ENCODE results near the gene FNDC11.

FNDC11 gene

GRCh38 chr20:63602321-63602720 lies 48.4 kb downstream of the FNDC11 start:
- TF ChIP-seq CTCF (IDR thresholded peaks at IDR 0.05; ENCODE audit: unreplicated experiment in 3 of 3): no peak
- Mint-ChIP-seq H3K36me3 (ENCODE audit: low read depth) (peaks cover 39% of the 10 kb centered on the region), H3K27ac (no peak overlapping the region), H3K9me3 (no peaks in the 10 kb centered on the region), H3K27me3 (ENCODE audit: low read depth) (no peaks in the 10 kb centered on the region), H3K4me3 (no peak overlapping the region), H3K4me1 (no peaks in the 10 kb centered on the region)

All from nephron (organoid).